NCI-H1092 treated with DMSO at 0.1 percent for 48 hours (cell line): Measurements from ENCODE around the gene MLIP.
"Not testable (repeated sequence)": the region's sequence is repeated elsewhere in the genome, so short reads cannot be mapped to it uniquely, and the experiment has no call there.

ENCODE experiments used
- DNase-seq: peaks from one replicate; lab custom pipeline; 2025; lab: John Stamatoyannopoulos, UW

MLIP gene

GRCh38 chr6:54111341-54112045 is at the start of gene MLIP:
MLIP (plus strand) TSS chr6:54111443; CDS start chr6:54111480, 37 bp downstream.
- DNase-seq: no peak

GRCh38 chr6:54063228-54063539 is 48.1 kb upstream of the MLIP start:
- DNase-seq: no peak

GRCh38 chr6:54068694-54069093 is 42.5 kb upstream of the MLIP start:
- DNase-seq: no peak

GRCh38 chr6:54070025-54070424 is 41.2 kb upstream of the MLIP start:
- DNase-seq: no peak

GRCh38 chr6:54071821-54072340 is 39.4 kb upstream of the MLIP start:
- no peak for DNase-seq

GRCh38 chr6:54072635-54073313 is 38.5 kb upstream of the MLIP start:
- DNase-seq: no peak

GRCh38 chr6:54073487-54073886 is 37.8 kb upstream of the MLIP start:
- no peak for DNase-seq

- no peak for DNase-seq
Measured at GRCh38 chr6:54074109-54074508, 37.1 kb upstream of the MLIP start.

- no peak for DNase-seq
Measured at GRCh38 chr6:54074578-54075195, 36.6 kb upstream of the MLIP start.

GRCh38 chr6:54076159-54076789 is 35.0 kb upstream of the MLIP start:
- DNase-seq: no peak

- not testable (repeated sequence) for DNase-seq
Measured at GRCh38 chr6:54081499-54081898, 29.7 kb upstream of the MLIP start.

- no peak for DNase-seq
Measured at GRCh38 chr6:54083287-54083686, 28.0 kb upstream of the MLIP start.

- DNase-seq: no peak
Measured at GRCh38 chr6:54084231-54084630, 27.0 kb upstream of the MLIP start.

GRCh38 chr6:54085047-54085446 is 26.2 kb upstream of the MLIP start:
- DNase-seq: no peak

GRCh38 chr6:54085541-54085940 is 25.7 kb upstream of the MLIP start:
- no peak for DNase-seq

GRCh38 chr6:54086439-54086838 is 24.8 kb upstream of the MLIP start:
- DNase-seq: no peak

- no peak for DNase-seq
Measured at GRCh38 chr6:54087721-54088120, 23.5 kb upstream of the MLIP start.

GRCh38 chr6:54093326-54093948 is 17.8 kb upstream of the MLIP start:
- DNase-seq: no peak

GRCh38 chr6:54094293-54094692 is 16.9 kb upstream of the MLIP start:
- DNase-seq: no peak

- no peak for DNase-seq
Measured at GRCh38 chr6:54094786-54095185, 16.5 kb upstream of the MLIP start.

GRCh38 chr6:54095723-54096122 is 15.5 kb upstream of the MLIP start:
- DNase-seq: no peak

GRCh38 chr6:54096811-54097210 is 14.4 kb upstream of the MLIP start:
- DNase-seq: no peak
